ENCODE results near the gene FEV.
"Not testable (repeated sequence)": the region's sequence is repeated elsewhere in the genome, so short reads cannot be mapped to it uniquely, and the experiment has no call there.

Gene FEV

DNA sequence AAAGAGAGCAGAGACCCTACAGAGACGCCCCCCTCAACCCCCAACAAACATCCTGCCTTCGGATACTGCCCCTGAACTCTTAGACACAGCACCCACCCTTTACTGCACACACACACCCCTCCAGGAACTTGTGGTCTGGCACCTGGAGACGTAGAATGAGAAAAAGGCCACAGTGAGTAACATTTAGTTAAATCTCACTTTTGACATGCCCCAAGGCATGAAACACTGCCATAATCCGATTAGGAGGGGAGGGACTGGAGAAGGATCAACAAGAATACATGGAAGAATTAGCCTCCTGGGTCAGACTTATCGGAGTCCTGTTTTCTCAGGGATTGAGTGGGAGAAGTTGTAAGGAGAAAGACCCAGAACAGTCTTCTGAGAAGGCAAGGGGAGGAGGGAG is 21.4 kb downstream of the FEV start:
- DNase-seq: no peak

DNA sequence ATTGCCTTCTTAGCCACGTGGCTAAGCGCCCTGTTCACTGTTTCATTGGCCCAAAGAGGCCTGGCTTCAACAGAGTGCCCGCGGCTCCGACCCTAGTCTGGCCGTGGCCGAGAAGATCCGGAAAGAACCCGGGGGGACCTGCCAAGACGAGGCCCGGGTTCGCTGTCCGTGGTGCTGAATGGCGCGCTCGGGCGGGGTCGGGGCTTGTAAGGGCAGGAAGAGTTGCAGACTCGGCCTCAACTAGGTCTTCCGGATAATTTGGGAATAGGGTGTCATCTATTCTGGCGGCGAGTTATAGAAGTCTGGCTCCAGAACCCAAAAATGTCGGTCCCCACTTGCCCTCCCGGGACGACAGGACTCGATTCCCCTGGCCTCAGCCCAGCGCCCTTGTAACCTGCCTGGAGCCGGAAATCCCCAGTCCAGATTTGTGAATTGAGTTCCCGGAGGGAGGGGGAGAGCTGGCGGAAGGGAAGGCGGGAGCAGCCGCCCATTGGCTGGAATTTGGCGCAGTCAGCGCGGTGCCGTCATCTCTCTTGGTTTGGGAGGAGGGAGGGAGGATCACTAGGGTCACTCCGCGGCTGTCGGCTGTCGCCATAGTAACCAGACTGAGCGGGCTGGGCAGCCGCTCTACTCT is 22.0 kb downstream of the FEV start:
- peak; percentile 66 for DNase-seq

DNA sequence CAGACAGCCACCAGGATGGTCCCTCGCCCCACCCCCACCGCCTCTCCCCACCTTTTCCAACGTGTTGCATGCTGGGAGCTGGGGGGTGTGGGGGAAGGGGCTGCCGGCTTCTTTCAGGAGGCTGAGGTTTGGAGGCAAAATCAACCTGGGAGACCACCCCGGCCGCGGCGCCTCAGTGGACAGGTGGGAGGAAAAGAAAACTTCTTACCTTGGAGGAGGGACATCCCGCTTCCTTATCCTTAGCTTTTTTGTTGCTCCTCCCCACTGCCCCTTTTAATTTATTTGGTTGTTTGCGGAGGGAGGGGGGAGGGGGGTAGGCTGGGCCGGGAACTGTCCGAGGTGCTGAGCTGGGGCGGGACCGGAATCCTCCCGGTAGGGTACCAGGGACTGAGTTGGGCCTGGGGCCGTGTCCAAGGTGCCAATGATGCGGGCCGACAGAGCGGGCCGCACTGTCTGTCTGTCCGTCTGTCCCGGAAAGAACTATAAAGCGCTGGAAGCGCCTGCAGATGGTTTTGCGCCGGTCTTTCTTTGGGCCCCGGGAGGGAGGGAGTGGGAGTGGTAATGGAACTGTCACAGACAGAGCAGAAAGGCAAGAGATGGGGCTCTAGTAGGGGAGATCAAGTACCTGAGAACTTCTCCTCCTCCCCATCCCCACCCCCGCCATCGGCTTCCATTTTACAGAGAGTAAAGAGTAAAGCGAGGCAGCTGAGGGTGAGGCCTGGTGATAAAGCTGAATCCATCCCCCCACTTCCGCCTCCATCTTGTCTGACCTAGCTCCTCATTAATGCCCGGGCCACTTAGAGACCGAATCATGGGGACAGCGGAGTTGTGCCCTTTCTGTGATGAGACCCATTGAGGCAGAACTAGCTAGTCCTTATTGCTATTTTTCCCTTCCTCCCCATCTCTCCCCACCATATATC is 23.1 kb downstream of the FEV start:
- DNase-seq: peak; percentile 24

DNA sequence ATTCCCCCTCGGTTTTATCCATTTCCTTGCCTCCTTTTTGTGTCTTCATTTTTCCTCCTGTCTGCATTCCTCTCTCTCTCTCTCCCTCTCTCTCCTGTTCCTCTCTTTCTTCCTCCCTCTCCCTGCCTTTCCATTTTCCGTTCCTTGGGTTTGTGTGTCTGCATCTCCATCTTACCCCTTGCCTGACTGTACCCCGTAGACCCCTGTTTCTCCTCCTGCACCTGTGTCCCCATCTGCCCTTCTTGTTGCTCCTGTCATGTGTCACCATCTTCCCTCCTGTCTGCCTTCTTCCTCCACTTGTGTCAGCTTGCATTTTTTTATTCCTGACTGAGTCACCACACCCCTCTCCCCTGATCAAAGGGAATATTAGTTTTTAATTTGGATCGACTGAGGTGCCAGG is 23.8 kb downstream of the FEV start:
- no peak for DNase-seq

DNA sequence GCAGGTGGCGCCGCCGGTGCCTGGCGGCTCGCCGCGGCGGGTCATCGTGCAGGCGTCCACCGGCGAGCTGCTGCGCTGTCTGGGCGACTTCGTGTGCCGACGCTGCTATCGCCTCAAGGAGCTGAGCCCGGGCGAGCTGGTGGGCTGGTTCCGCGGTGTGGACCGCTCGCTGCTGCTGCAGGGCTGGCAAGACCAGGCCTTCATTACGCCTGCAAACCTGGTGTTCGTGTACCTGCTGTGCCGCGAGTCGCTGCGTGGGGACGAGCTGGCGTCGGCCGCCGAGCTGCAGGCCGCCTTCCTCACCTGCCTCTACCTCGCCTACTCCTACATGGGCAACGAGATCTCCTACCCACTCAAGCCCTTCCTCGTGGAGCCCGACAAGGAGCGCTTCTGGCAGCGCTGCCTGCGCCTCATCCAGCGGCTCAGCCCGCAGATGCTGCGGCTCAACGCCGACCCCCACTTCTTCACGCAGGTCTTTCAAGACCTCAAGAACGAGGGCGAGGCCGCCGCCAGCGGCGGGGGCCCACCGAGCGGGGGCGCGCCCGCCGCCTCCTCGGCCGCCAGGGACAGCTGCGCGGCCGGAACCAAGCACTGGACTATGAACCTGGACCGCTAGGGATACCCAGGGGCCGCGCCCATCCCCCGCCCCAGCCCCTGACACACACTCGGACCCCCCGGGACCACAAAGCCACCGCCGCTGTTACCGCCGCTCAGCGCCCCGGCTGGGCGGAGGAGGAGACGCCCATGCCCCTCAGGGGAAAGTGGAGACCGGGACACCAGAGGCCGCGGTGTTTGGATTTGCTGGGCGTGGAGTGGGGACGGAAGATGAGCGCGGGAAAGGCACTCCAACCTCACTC is 24.4 kb downstream of the FEV start:
- DNase-seq: no peak

DNA sequence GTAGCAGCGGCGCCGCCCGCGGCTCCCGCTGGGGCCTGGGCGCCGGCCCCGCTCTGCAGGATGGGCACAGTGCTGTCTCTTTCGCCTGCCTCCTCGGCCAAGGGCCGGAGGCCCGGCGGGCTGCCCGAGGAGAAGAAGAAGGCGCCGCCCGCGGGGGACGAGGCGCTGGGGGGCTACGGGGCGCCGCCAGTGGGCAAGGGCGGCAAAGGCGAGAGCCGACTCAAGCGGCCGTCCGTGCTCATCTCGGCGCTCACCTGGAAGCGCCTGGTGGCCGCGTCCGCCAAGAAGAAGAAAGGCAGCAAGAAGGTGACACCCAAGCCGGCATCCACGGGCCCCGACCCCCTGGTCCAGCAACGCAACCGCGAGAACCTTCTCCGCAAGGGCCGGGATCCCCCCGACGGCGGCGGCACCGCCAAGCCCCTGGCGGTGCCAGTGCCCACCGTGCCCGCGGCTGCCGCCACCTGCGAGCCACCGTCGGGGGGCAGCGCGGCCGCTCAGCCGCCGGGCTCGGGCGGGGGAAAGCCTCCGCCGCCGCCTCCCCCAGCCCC is 25.1 kb downstream of the FEV start:
- DNase-seq: no peak

DNA sequence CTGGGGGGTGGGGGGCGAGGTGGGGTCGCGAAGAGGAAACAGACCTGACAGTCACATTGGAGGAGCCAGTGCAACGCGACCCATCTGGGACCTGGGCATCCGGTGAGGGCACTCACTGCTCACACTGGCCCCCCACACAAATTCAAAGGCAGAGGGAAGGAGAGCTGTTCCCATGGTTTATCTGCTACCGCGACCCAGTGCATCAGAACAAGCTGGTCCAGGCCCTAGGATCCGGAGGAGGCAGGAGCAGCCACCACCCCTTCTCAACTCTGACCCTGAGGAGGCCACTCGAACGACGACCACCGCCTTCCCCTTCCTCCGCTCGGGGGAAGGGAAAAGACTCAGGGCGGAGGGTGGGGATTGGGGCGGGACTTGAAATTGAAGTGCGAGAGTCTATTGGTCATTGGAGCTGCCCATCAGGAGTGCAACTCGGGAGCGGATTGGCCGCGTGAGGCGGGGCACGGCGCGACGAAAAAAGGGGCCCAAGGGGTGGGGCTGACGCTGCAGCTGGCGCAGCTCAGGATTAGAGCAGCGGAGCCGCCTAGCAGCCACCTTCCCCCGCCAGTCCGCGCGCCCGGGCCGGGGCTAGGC is 25.7 kb downstream of the FEV start, which contains the start of gene CDK5R2:
Gene CDK5R2 (plus strand): TSS at position 526 of the 591 bp plus-strand sequence. CDS start 155 bp downstream, outside the sequence.
- DNase-seq: peak; percentile 70

DNA sequence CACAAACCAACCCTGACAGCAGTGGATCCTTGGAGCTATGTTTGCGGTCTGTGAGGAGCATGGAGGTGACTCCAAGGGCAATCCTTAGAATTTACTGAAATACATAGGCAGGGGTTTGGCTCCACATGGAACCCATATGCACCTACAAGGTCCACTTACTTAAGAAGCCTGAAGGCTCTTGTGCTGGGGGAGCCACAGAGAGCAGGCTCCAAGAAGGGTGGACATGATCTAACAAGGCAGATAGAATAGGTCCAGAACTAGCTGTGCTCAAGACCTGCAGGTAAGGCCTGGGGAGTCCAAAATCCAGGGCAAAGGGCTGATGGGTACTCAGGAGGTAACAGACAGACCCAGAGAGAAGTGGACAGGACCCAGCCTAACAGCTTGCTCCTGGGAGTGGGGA is 26.7 kb downstream of the FEV start:
- DNase-seq: no peak

DNA sequence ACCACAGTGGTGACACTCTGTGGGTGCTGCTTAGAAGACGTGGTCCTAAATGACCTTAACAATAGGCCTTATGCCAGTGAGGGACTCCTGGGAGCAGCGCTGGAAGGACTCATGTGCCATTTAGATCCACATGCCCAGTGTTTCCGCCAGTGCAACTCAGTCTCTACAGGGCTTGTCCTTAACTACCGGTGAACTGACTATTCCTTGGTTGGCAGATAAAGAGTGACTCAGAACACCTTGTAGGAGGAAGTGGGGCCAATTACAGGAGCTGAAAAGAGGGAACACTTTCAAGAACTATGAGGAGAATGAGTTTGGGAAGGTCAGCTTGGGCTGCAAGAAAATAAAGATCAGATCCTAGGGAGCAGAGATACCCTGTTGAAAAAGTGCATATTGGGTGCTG is 27.3 kb downstream of the FEV start:
- DNase-seq: no peak

DNA sequence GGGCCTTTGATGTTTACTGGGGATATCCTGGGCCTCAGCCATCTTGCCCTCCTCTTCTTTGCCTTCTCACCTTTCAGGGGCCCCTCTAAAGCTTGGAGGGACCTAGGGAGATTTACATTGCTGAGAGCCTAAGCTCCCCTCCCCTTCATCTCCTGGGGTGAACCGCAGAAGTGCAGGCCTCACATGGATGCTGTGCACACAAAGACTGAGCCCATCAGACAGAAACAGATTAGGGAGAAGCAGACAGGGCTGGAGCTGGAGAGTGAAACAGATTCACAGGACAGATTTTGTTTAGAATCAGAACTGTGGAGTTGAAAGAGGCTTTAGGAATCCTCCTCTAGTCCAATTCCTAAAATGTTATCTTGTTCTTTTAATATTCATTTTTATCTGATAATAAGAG is 28.9 kb downstream of the FEV start:
- no peak for DNase-seq

DNA sequence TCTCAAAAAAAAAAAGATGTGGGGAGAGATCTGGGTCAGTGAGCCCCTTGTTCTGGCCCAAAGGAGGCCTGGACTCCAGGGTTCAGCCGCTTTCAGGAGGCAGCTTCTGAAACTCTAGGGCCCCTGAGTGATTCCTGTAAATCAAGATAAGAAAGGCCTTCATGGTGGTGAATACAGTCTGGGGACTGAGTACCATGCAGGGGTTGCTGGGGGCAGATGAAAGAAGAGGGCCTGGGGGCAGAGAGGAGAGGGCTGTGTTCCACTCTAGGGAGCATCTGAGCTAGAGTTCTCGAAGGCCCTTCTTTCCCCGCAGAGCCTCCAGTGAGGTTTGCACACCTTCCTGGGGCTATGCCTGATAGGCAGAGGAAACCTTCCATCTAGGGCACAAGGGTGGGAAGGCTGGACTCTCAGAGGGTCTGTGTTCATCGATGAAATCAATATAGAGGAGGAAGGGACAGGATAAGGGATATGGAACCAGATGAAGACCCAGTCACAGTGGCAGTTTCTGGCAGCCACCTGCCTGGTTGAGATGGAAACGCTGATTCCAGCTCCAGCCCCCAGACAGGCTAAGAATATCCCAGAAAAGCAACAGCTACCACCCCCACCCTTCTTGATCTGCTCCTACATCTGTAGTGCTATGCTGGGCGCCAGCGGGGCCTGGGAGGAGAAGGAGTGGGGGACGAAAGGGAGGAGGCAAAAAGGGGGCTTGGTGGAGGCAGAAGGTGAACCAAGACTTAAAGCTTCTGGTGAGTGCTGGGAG is 30.3 kb downstream of the FEV start:
- no peak for DNase-seq

DNA sequence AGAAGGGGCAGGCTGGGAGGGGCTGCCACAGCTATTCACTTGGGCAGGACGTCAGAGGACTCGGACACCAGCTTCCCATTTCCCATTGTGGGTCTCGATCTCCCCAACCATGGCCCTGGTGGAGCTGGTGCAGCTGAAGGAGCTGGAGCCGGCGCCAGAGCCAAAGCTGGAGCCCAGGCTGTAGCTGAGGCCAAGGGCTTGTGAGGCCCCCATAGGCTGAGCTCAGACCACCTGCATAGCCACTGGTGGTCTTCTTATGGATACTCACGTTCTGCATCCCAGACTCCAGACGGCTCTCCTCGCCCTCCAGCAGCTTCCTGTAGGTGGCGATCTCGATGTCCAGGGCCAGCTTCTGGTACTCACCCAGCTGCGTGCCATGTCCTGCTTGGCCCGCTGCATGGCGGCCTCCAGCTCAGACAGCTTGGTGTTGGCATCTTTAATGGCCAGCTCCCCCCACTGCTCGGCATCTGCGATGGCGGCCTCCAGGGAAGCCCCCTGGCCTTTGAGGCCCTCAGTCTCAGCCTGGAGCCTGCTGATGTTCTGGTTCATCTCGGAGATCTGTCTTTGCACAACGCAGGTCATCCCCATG is 31.5 kb downstream of the FEV start:
- no peak for DNase-seq

DNA sequence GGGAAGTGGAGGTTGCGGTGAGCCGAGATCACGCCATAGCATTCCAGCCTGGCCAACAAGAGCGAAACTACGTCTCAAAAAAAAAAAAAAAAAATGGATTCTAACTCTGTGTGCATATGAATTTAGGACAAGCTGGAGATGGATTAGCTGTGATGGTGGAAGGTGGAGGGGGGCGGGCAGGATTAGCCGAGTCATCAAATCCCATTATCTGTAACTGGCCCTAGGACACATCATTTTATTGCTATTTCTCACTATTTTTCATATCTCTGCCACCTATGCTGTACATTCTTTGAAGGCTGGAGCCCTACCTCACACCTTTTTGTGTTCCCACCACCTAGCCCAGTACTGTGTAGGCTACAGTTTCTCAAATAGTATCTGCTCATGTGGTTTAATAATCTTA is 32.8 kb downstream of the FEV start:
- no peak for DNase-seq

DNA sequence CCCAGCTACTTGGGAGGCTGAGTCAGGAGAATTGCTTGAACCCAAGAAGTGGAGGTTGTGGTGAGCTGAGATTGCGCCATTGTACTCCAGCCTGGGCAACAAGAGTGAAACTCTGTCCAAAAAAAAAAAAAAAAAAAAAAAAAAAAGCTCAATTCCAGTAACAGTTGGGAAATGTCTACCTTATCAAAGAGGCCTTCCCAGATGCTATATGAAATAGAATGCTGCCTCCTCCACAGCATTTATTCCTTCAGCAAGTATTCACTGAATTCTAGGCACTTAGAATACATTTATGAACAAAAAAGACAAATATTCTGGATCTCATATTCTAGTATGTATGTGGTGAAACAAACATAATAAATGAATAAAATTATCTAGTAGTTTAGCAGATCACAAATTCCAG is 38.4 kb downstream of the FEV start:
- no peak for DNase-seq

DNA sequence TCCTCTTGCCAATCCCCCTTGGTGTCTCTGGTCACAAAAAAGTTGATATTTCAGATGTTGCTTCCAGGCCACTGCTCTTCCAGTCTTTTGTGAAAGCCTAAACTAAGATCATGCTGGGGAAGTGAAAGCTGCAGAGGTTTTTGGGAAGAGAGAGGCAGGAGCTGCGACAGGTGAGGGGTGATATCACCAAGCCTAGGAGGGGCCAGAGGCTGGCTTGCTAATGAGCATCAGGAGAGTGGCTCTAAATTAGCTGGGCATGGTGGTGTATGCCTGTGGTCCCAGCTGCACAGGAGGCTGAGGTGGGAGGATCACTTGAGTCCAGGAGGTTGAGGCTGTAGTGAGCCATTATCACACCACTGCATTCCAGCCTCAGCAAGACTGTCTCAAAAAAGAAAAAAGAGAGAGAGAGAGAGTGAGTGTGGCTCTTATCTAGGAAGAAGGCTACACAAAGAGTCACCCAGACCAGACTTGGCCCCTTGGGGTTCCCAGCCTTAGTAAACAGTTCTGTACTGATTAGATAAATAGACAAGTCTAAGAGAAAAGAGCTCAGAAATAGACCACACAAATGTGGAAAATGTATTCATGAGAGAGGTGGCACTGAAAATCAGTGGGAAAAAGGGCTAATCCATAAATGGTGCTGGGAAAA is 40.1 kb downstream of the FEV start:
- no peak for DNase-seq

DNA sequence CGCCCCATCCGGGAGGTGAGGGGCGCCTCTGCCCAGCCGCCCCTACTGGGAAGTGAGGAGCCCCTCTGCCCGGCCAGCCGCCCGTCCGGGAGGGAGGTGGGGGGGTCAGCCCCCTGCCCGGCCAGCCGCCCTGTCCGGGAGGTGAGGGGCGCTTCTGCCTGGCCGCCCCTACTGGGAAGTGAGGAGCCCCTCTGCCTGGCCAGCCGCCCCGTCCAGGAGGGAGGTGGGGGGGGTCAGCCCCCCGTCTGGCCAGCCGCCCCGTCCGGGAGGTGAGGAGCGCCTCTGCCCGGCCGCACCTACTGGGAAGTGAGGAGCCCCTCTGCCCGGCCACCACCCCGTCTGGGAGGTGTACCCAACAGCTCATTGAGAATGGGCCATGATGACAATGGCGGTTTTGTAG is 53.2 kb downstream of the FEV start:
- not testable (repeated sequence) for DNase-seq

All from RPMI8226 (cell line).